Pancreas (tissue), 10 donors: ENCODE results near the gene CUTC. TPM values are rescaled to one million over a fixed set of nuclear protein-coding genes. Genes with fewer than 3 reads are reported as not detected.
"Not testable (repeated sequence)": the region's sequence is repeated elsewhere in the genome, so short reads cannot be mapped to it uniquely, and the experiment has no call there.

Source experiments
- ATAC-seq, 4 donors: fragments of 200-7000 bp; cut with Tn5 transposase; one replicate each; pipeline versions ENCODE4 v1.8.0 to v1.9.1; 2020; ENCODE audit warnings: mild to moderate bottlenecking in 4 of 4, moderate library complexity in 4 of 4
- DNase-seq, 6 donors: peaks; one replicate each; pipeline ENCODE4 v3.0.0-alpha.2; 2020
- FAIRE-seq: peaks from 2 replicates; lab custom pipeline; 2012; peaks lifted over from hg19 to GRCh38; lab: Jason Lieb, UNC
- H3K27ac ChIP-seq, 4 donors: fragments of 200-600 bp; sonication (generic); 1 replicate in 3 of 4; 2 replicates in 1 of 4; pipeline versions ENCODE4 v1.5.0 to v1.8.0; 2020
- H3K27me3 ChIP-seq, 4 donors: fragments of 200-600 bp; one replicate each; pipeline ENCODE4 v1.8.0; 2021
- H3K36me3 ChIP-seq, 3 donors: fragments of 200-600 bp; sonication (generic) in 1 of 3; one replicate each; pipeline versions ENCODE4 v1.5.0 to v1.8.0; 2020 to 2021
- H3K4me1 ChIP-seq, 3 donors: fragments of 200-600 bp; one replicate each; pipeline ENCODE4 v1.8.0; 2021
- H3K4me3 ChIP-seq, 4 donors: fragments of 200-600 bp; sonication (generic) in 2 of 4; one replicate each; pipeline versions ENCODE4 v1.5.0 to v1.8.0; 2020 to 2021
- H3K9me3 ChIP-seq, 4 donors: fragments of 200-600 bp; one replicate each; pipeline ENCODE4 v1.8.0; 2021
- WGBS, 2 donors: extraction: QIAGEN DNeasy Blood & Tissue Kit; methylation state at CpG; one replicate each; pipeline ENCODE4 v1.1.7; 2013; 5-methylcytosine and 5-hydroxymethylcytosine counted together
- intact Hi-C, 3 donors: fragments of 100-400 bp; cut with DNase I; formaldehyde crosslinking; loops; one replicate each; pipeline versions ENCODE4 v1.11.1 to v1.14.2; 2022
- polyA plus RNA-seq, 2 donors: library from polyadenylated mRNA; stranded (reverse); fragments of 200-250 nt; gene quantifications; one replicate each; pipeline ENCODE4 v1.2.3, GENCODE V29; 2013
- total RNA-seq, 6 donors: library from RNA; stranded (reverse); fragmentation: NEBNext Ultra II Directional in 4 of 6; extraction: Animal tissue kit (Norgen Biotek cat#: 25700) in 4 of 6; gene quantifications; one replicate each; pipeline versions ENCODE4 v1.2.1 to v1.2.4, GENCODE V29; 2021 to 2023
- TF ChIP-seq, protein P1 (sequence below), 4 donors: fragments of 200-600 bp; sonication (generic) in 3 of 4; IDR thresholded peaks; one replicate each; pipeline versions ENCODE4 v1.5.0 to v1.8.0; 2021; ENCODE audit warnings: antibody characterized with exemption in 4 of 4
- donor health status: healthy with polysubstance abuse.
- donor health status: DM: no; HTN: no; CAD: no; lungs with moderate emphysema.
- donor health status: DM: no; HTN: no; CAD: no.
- donor health status: control.
- donor health status: control.
- donor health status: Bipolar disorder and iron deficiency.
- donor health status: DM: yes; HTN: yes; CAD: no.
- donor health status: DM: no; HTN: no; CAD: no.
- donor health status: DM: no; HTN: no; CAD: no.
- donor health status: DM: yes; HTN: yes; CAD: no.

Gene CUTC
- total and polyA plus RNA-seq, 8 donors, result 5.4 to 14.5 (median 8.6) TPM

DNA sequence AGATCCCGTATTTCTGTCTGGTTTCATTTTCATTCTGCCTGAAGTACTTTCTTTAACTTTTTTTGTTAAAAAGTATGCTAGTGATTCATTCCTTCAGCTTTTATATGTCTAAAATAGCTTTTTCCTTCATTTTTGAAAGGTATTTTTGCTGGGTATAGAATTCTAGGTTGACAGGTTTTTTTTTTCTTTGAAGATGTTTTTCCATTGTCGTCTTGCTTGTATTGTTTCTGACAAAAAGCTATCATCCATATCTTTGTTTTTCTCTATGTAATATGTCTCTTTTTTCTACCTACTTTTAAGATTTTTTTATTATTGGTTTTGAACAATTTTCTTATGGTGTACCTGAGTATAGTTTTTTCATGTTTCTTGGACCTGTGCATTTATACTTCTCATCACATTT lies 8.2 kb downstream of the CUTC start:
- Histone ChIP-seq H3K9me3 (no peaks in the 10 kb centered on the region), H3K36me3 (peaks cover 0 to 40% (median 28%) of the 10 kb centered on the region in 3 donors), H3K4me1 (no peaks in the 10 kb centered on the region), H3K27ac (no peak overlapping the region), H3K4me3 (no peak overlapping the region), H3K27me3 (no peaks in the 10 kb centered on the region)
- DNase-seq, result no peak
- no peak for ATAC-seq
- intact Hi-C loops, result no loop called here
- WGBS, 2 donors, result 98 to 99% methylated on average over 2 of the region's 2 CpGs
- TF ChIP-seq, protein P1, sequence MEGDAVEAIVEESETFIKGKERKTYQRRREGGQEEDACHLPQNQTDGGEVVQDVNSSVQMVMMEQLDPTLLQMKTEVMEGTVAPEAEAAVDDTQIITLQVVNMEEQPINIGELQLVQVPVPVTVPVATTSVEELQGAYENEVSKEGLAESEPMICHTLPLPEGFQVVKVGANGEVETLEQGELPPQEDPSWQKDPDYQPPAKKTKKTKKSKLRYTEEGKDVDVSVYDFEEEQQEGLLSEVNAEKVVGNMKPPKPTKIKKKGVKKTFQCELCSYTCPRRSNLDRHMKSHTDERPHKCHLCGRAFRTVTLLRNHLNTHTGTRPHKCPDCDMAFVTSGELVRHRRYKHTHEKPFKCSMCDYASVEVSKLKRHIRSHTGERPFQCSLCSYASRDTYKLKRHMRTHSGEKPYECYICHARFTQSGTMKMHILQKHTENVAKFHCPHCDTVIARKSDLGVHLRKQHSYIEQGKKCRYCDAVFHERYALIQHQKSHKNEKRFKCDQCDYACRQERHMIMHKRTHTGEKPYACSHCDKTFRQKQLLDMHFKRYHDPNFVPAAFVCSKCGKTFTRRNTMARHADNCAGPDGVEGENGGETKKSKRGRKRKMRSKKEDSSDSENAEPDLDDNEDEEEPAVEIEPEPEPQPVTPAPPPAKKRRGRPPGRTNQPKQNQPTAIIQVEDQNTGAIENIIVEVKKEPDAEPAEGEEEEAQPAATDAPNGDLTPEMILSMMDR (IDR thresholded peaks at IDR 0.05), result no peak
- peak; percentile 20 for FAIRE-seq

GRCh38 chr10:99740933-99741559 lies 9.0 kb downstream of the CUTC start:
- DNase-seq, result no peak
- H3K36me3 ChIP-seq, result peaks cover 0 to 40% (median 28%) of the 10 kb centered on the region in 3 donors

DNA sequence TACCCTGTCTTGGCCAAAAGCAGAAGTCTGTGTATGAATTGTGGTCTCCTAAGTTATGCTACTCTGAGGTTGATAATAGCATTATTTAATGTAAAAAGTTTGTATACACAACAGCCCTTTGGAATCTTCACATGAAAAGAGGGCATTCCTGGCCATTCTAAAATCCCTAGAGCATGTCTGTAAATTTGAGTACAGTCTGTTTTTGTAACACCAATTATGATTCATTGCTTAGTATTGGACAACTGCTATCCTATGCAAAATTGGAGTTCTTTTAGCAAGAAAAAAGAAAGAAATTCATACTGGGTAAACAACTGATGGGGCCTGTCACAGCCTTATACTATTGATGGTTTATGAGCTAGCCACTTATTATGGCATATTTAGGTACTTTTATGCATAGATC lies 10.2 kb downstream of the CUTC start:
- Histone ChIP-seq H3K4me1 (no peaks in the 10 kb centered on the region), H3K27me3 (no peaks in the 10 kb centered on the region), H3K36me3 (peaks cover 0 to 48% (median 28%) of the 10 kb centered on the region in 3 donors), H3K9me3 (no peaks in the 10 kb centered on the region), H3K27ac (no peak overlapping the region), H3K4me3 (no peak overlapping the region)
- ATAC-seq (no peak), FAIRE-seq (no peak), DNase-seq (no peak)
- intact Hi-C loops, result no loop called here
- TF ChIP-seq, protein P1 (IDR thresholded peaks at IDR 0.05), result no peak

More at GRCh38 chr10:99740933-99741559, 9.0 kb downstream of the CUTC start:
- FAIRE-seq (no peak), ATAC-seq (no peak)
- no peak overlapping the region for H3K27ac ChIP-seq
- no peaks in the 10 kb centered on the region for H3K27me3 ChIP-seq
- H3K4me3 ChIP-seq, result no peak overlapping the region
- TF ChIP-seq, protein P1 (IDR thresholded peaks at IDR 0.05), result no peak
- no peaks in the 10 kb centered on the region for H3K9me3 ChIP-seq
- 96 to 97% methylated on average over 3 of the region's 3 CpGs for WGBS, 2 donors
- intact Hi-C loops, result no loop called here
- H3K4me1 ChIP-seq, result no peaks in the 10 kb centered on the region

GRCh38 chr10:99742701-99743100 lies 10.7 kb downstream of the CUTC start:
- no peak for DNase-seq
- intact Hi-C loops, result no loop called here
- no peak overlapping the region for H3K27ac ChIP-seq
- TF ChIP-seq, protein P1 (IDR thresholded peaks at IDR 0.05), result no peak
- no peak for ATAC-seq
- no peaks in the 10 kb centered on the region for H3K27me3 ChIP-seq
- WGBS, 2 donors, result 80 to 86% methylated on average over 2 of the region's 2 CpGs
- no peaks in the 10 kb centered on the region for H3K4me1 ChIP-seq
- H3K36me3 ChIP-seq, result peaks cover 0 to 53% (median 33%) of the 10 kb centered on the region in 3 donors
- H3K9me3 ChIP-seq, result no peaks in the 10 kb centered on the region
- no peak for FAIRE-seq
- no peak overlapping the region for H3K4me3 ChIP-seq

DNA sequence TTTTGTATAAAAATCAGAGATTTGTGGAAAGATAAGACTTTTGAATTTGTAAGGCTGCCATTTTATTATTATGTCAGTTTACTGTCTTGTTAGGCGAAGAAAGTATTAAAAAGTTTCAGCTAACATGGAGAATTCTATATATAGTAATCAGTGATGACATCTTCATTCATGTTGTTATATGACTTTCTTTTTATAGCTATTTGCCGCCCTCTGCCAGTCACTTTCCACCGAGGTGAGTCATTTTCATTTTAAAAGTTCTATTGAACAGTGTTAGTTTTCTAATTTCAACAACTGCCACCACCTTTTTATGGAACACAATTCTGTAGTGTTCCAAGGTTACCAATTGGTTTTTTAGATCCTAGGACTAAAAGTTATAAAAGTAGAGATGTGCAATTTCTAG lies 11.8 kb downstream of the CUTC start:
- H3K4me1 ChIP-seq, result no peaks in the 10 kb centered on the region
- H3K27me3 ChIP-seq, result no peaks in the 10 kb centered on the region
- no peak overlapping the region for H3K27ac ChIP-seq
- FAIRE-seq (no peak), DNase-seq (no peak), ATAC-seq (no peak)
- intact Hi-C loops, result no loop called here
- H3K36me3 ChIP-seq, result peaks cover 0 to 56% (median 36%) of the 10 kb centered on the region in 3 donors
- H3K9me3 ChIP-seq, result no peaks in the 10 kb centered on the region
- no peak overlapping the region for H3K4me3 ChIP-seq
- WGBS, 2 donors, result 88 to 89% methylated on average over 3 of the region's 3 CpGs
- TF ChIP-seq, protein P1 (IDR thresholded peaks at IDR 0.05), result no peak

DNA sequence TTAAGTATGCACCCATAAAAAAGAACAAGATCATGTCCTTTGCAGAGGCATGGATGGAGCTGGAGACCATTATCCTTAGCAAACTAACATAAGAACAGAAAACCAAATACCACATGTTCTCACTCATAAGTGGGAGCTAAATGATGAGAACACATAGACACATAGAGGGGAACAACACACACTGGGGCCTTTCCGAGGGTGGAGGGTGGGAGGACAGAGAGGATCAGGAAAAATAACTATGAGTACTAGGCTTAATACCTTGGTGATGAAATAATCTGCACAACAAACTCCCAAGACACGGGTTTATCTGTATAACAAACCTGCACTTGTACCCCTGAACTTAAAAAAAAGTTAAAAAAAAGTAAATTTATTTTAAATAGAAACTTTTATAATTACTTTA lies 14.1 kb downstream of the CUTC start:
- H3K27ac ChIP-seq, result not testable (repeated sequence)

More for the DNA sequence above, 14.1 kb downstream of the CUTC start:
- WGBS, 2 donors, result 80 to 89% methylated on average over 2 of the region's 2 CpGs
- DNase-seq, ATAC-seq, H3K4me3 ChIP-seq, H3K9me3 ChIP-seq, H3K27me3 ChIP-seq, intact Hi-C loops, FAIRE-seq, H3K4me1 ChIP-seq: not testable (repeated sequence)
- H3K36me3 ChIP-seq, result peaks cover 0 to 50% (median 23%) of the 10 kb centered on the region in 3 donors
